GM12878 (cell line): Measurements from ENCODE around the gene ZC3H6. TPM values are rescaled to one million over a fixed set of nuclear protein-coding genes. Genes with fewer than 3 reads are reported as not detected.

ENCODE experiments used
- ATAC-seq: fragments of 200-7000 bp; cut with Tn5 transposase; 3 replicates; pipeline ENCODE4 v1.9.1; 2020; ENCODE audit warnings: mild to moderate bottlenecking, moderate library complexity
- BruUV-seq: library from RNA; stranded (reverse); fragments of 400-500 nt; replicated peaks from 2 replicates; lab custom pipeline; 2021; lab: Mats Ljungman, UMichigan
- CTCF ChIA-PET: fragments of 300-600 bp; sonication (Branson Sonifier 250); formaldehyde crosslinking; extraction: SDS; loops from one replicate; lab custom pipeline; 2021; ENCODE audit warnings: inconsistent platforms; lab: Yijun Ruan, JAX
- POLR2A ChIA-PET: fragments of 350-600 bp; formaldehyde crosslinking; extraction: SDS; loops from one replicate; lab custom pipeline; 2021; ENCODE audit warnings: inconsistent platforms; lab: Charles Lee
- RAD21 ChIA-PET: fragments of 300-600 bp; sonication (Branson Sonifier 250); formaldehyde crosslinking; loops from one replicate; lab custom pipeline; 2023; ENCODE audit warnings: antibody characterized with exemption; ENCODE audit not compliant: unreplicated experiment; lab: Charles Lee
- SMC1A ChIA-PET: fragments of 300-600 bp; sonication (Branson Sonifier 250); formaldehyde crosslinking; loops from one replicate; lab custom pipeline; 2023; ENCODE audit not compliant: unreplicated experiment, uncharacterized antibody; lab: Charles Lee
- DNase-seq: peaks from one replicate; pipeline ENCODE4 v3.0.0-alpha.2; 2011; ENCODE audit warnings: low read depth, low spot score
- FAIRE-seq: peaks from 3 replicates; lab custom pipeline; 2011; peaks lifted over from hg19 to GRCh38; lab: Jason Lieb, UNC
- H2AFZ ChIP-seq: 2 replicates; pipeline ENCODE4 v1.6.0; 2011; ENCODE audit warnings: low read depth, low read length, control low read depth; ENCODE audit not compliant: control insufficient read depth
- H3K27ac ChIP-seq: 2 replicates; pipeline ENCODE4 v1.5.1; 2011; ENCODE audit warnings: control low read depth; ENCODE audit not compliant: control insufficient read depth, insufficient read depth
- H3K27me3 ChIP-seq, 2 experiments: replicated peaks in 1 of 2; 2 replicates each; pipeline versions ENCODE4 v1.6.0 to v1.6.1; 2011; ENCODE audit warnings: low read length in 1 of 2; ENCODE audit not compliant: control insufficient read depth in 2 of 2, insufficient read depth in 2 of 2
- H3K36me3 ChIP-seq, 2 experiments: 2 replicates each; pipeline ENCODE4 v1.5.1; 2011; ENCODE audit warnings: low read length in 1 of 2; ENCODE audit not compliant: control insufficient read depth in 2 of 2, insufficient read depth in 2 of 2
- H3K4me1 ChIP-seq: 2 replicates; pipeline ENCODE4 v1.6.1; 2011; ENCODE audit warnings: mild to moderate bottlenecking, low read length, moderate library complexity, mixed read lengths; ENCODE audit not compliant: control insufficient read depth, insufficient read depth
- H3K4me2 ChIP-seq: 2 replicates; pipeline ENCODE4 v1.6.0; 2011; ENCODE audit warnings: control low read depth; ENCODE audit not compliant: control insufficient read depth, insufficient read depth
- H3K4me3 ChIP-seq: fragments of 200-600 bp; sonication (generic); 2 replicates; pipeline ENCODE4 v1.5.1; 2016
- H3K79me2 ChIP-seq: 2 replicates; pipeline ENCODE4 v1.6.0; 2011; ENCODE audit warnings: low read length; ENCODE audit not compliant: control insufficient read depth, insufficient read depth
- H3K9ac ChIP-seq: 2 replicates; pipeline ENCODE4 v1.8.0; 2011; ENCODE audit warnings: low read length, control low read depth, mixed read lengths; ENCODE audit not compliant: control insufficient read depth, insufficient read depth
- H3K9me3 ChIP-seq: replicated peaks from 3 replicates; pipeline ENCODE4 v1.5.1; 2011; ENCODE audit warnings: mild to moderate bottlenecking, low read length; ENCODE audit not compliant: control insufficient read depth, insufficient read depth
- H4K20me1 ChIP-seq: 2 replicates; pipeline ENCODE4 v1.6.0; 2011; ENCODE audit not compliant: control insufficient read depth, insufficient read depth
- CBFB ChIP-seq: IDR thresholded peaks from 2 replicates; pipeline ENCODE4 v1.6.1; 2016; ENCODE audit warnings: antibody characterized with exemption, low read depth
- CHD1 ChIP-seq: IDR thresholded peaks from 2 replicates; pipeline ENCODE4 v1.6.1; 2012; ENCODE audit warnings: low read depth, low read length, improper control_type of control experiment
- CREM ChIP-seq: IDR thresholded peaks from 2 replicates; pipeline ENCODE4 v1.6.1; 2014; ENCODE audit warnings: antibody characterized with exemption, low read depth
- HDGF ChIP-seq: fragments of 450-650 bp; IDR thresholded peaks from 2 replicates; pipeline ENCODE4 v1.6.1; 2016; ENCODE audit warnings: antibody characterized with exemption
- IKZF1 ChIP-seq: fragments of 450-650 bp; conservative IDR thresholded peaks from 2 replicates; pipeline ENCODE4 v1.6.1; 2017; ENCODE audit warnings: antibody characterized with exemption, mild to moderate bottlenecking
- KDM1A ChIP-seq: fragments of 200-600 bp; sonication (generic); IDR thresholded peaks from 2 replicates; pipeline ENCODE4 v1.6.1; 2016; ENCODE audit warnings: borderline replicate concordance
- KLF5 ChIP-seq: fragments of 450-650 bp; IDR thresholded peaks from 2 replicates; pipeline ENCODE4 v1.6.1; 2014; ENCODE audit warnings: mild to moderate bottlenecking; ENCODE audit not compliant: partially characterized antibody
- RB1 ChIP-seq: fragments of 450-650 bp; formaldehyde crosslinking; IDR thresholded peaks from 2 replicates; pipeline ENCODE4 v1.6.1; 2017; ENCODE audit warnings: mild to moderate bottlenecking, borderline replicate concordance
- TCF3 ChIP-seq: IDR thresholded peaks from 2 replicates; pipeline ENCODE4 v1.6.1; 2012; ENCODE audit warnings: low read depth, mild to moderate bottlenecking, low read length, borderline replicate concordance; ENCODE audit not compliant: insufficient read depth
- WRNIP1 ChIP-seq: IDR thresholded peaks from 2 replicates; pipeline ENCODE4 v1.6.1; 2011; ENCODE audit warnings: low read depth, low read length, improper control_type of control experiment, borderline replicate concordance
- WGBS: methylation state at CpG from one replicate; pipeline ENCODE4 v1.1.6; 2016; ENCODE audit warnings: low lambda C conversion rate; ENCODE audit not compliant: insufficient replicate concordance, insufficient coverage; ENCODE audit errors: missing lambda C conversion rate; 5-methylcytosine and 5-hydroxymethylcytosine counted together
- in situ Hi-C: fragments of 300-500 bp; cut with MboI; formaldehyde crosslinking; loops from 9 replicates; pipeline ENCODE4 v1.14.3; 2018; ENCODE audit warnings: mixed read lengths
- intact Hi-C: fragments of 100-400 bp; cut with micrococcal nuclease; formaldehyde crosslinking; loops from one replicate; pipeline ENCODE4 v1.14.2; 2022; ENCODE audit not compliant: unreplicated experiment
- polyA plus RNA-seq, 11 experiments: library from polyadenylated mRNA; depleted of rRNA in 4 of 11; unstranded in 6 of 11; stranded (reverse) in 5 of 11; fragments of >200 nt; fragmentation: Nextera tagmentation in 4 of 11; fragmentation: Illumina TruSeq in 1 of 11; extraction: Ambion mirVana in 4 of 11; extraction: Trizol in 1 of 11; gene quantifications; 1 replicate in 1 of 11; 2 replicates in 10 of 11; pipeline versions ENCODE4 v1.2.1 to v1.2.3, GENCODE V29; 2011 to 2016; ENCODE audit warnings: inconsistent platforms in 2 of 11, missing spikeins in 2 of 11, low read depth in 1 of 11
- total RNA-seq, 4 experiments: library from RNA; depleted of rRNA in 3 of 4; stranded (reverse); fragments of >200 nt in 3 of 4; fragmentation: Illumina TruSeq in 1 of 4; extraction: Trizol in 1 of 4; gene quantifications; 2 replicates each; pipeline versions ENCODE4 v1.2.1 to v1.2.3, GENCODE V29; 2013 to 2021
- TF ChIP-seq, protein P1 (sequence below): IDR thresholded peaks from 2 replicates; pipeline ENCODE4 v1.6.1; 2012; ENCODE audit warnings: improper control_type of control experiment, low read depth, low read length; ENCODE audit not compliant: insufficient replicate concordance
- TF ChIP-seq, protein P2 (sequence below): fragments of 450-650 bp; IDR thresholded peaks from 2 replicates; pipeline ENCODE4 v1.6.1; 2017; ENCODE audit warnings: antibody characterized with exemption, mild to moderate bottlenecking, moderate library complexity

Gene ZC3H6
- total and polyA plus RNA-seq, 10 of the 15 experiments (the other 5 are each of a cell fraction or from before 2014, with no cell fraction given): 0.53 to 4.7 (median 1.9) TPM

DNA sequence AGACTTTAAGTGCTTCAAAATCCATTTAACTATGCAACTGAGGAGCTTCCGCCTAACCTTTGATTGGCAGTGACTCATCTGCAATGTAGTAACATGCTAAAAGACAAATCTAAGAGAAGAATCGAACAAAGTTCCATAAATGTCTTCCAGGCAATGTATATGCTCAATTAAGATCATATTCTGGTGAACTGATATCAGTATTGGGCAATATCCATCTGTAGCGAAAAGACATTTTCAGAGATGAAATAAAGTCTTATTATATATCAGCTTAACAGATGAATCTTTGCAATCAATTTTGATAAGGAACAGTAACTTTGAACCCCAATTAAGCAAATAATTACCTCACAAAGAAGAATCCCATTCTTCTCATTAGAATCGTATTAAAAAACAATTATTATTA lies 32.2 kb upstream of the ZC3H6 start:
- no peaks in the 10 kb centered on the region; the same call in 1 of the 2 replicates for H3K79me2 ChIP-seq
- intact Hi-C loops (no loop called here), in situ Hi-C loops (no loop called here)
- ChIA-PET CTCF (interaction anchor here (0.9 to 2.0 kb wide), 5 partner anchors 9 to 237 kb away, joined by 3 to 5 read pairs (median 4); no protein-coding TSS in a partner anchor), POLR2A (interaction anchor here (1.2 to 1.4 kb wide), 2 partner anchors 12 to 15 kb away, joined by 3 to 5 read pairs; partner anchors contain the start of gene ZC3H8), SMC1A (interaction anchor here (1.0 to 4.7 kb wide), 3 partner anchors 8 to 16 kb away, joined by 3 to 17 read pairs (median 9); partner anchors contain the start of gene ZC3H8), RAD21 (no interaction called here)
- TF ChIP-seq WRNIP1: no peak
- no peak for TF ChIP-seq RB1
- TF ChIP-seq, protein P1, sequence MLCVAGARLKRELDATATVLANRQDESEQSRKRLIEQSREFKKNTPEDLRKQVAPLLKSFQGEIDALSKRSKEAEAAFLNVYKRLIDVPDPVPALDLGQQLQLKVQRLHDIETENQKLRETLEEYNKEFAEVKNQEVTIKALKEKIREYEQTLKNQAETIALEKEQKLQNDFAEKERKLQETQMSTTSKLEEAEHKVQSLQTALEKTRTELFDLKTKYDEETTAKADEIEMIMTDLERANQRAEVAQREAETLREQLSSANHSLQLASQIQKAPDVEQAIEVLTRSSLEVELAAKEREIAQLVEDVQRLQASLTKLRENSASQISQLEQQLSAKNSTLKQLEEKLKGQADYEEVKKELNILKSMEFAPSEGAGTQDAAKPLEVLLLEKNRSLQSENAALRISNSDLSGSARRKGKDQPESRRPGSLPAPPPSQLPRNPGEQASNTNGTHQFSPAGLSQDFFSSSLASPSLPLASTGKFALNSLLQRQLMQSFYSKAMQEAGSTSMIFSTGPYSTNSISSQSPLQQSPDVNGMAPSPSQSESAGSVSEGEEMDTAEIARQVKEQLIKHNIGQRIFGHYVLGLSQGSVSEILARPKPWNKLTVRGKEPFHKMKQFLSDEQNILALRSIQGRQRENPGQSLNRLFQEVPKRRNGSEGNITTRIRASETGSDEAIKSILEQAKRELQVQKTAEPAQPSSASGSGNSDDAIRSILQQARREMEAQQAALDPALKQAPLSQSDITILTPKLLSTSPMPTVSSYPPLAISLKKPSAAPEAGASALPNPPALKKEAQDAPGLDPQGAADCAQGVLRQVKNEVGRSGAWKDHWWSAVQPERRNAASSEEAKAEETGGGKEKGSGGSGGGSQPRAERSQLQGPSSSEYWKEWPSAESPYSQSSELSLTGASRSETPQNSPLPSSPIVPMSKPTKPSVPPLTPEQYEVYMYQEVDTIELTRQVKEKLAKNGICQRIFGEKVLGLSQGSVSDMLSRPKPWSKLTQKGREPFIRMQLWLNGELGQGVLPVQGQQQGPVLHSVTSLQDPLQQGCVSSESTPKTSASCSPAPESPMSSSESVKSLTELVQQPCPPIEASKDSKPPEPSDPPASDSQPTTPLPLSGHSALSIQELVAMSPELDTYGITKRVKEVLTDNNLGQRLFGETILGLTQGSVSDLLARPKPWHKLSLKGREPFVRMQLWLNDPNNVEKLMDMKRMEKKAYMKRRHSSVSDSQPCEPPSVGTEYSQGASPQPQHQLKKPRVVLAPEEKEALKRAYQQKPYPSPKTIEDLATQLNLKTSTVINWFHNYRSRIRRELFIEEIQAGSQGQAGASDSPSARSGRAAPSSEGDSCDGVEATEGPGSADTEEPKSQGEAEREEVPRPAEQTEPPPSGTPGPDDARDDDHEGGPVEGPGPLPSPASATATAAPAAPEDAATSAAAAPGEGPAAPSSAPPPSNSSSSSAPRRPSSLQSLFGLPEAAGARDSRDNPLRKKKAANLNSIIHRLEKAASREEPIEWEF: no peak
- TF ChIP-seq CREM: no peak
- no peak for TF ChIP-seq CBFB
- TF ChIP-seq KDM1A: no peak
- TF ChIP-seq IKZF1: no peak
- TF ChIP-seq TCF3: no peak
- TF ChIP-seq KLF5: no peak
- TF ChIP-seq, protein P2, sequence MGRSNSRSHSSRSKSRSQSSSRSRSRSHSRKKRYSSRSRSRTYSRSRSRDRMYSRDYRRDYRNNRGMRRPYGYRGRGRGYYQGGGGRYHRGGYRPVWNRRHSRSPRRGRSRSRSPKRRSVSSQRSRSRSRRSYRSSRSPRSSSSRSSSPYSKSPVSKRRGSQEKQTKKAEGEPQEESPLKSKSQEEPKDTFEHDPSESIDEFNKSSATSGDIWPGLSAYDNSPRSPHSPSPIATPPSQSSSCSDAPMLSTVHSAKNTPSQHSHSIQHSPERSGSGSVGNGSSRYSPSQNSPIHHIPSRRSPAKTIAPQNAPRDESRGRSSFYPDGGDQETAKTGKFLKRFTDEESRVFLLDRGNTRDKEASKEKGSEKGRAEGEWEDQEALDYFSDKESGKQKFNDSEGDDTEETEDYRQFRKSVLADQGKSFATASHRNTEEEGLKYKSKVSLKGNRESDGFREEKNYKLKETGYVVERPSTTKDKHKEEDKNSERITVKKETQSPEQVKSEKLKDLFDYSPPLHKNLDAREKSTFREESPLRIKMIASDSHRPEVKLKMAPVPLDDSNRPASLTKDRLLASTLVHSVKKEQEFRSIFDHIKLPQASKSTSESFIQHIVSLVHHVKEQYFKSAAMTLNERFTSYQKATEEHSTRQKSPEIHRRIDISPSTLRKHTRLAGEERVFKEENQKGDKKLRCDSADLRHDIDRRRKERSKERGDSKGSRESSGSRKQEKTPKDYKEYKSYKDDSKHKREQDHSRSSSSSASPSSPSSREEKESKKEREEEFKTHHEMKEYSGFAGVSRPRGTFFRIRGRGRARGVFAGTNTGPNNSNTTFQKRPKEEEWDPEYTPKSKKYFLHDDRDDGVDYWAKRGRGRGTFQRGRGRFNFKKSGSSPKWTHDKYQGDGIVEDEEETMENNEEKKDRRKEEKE: no peak
- no peak for TF ChIP-seq HDGF
- no peak for TF ChIP-seq CHD1
- H3K27me3 ChIP-seq: no peaks in the 10 kb centered on the region
- H2AFZ ChIP-seq: no peak overlapping the region
- FAIRE-seq: no peak
- no TSS peak for BruUV-seq
- peaks cover 1% of the 10 kb centered on the region; the same call in 1 of the 3 replicates for H3K9me3 ChIP-seq
- WGBS: 98% methylated on average over 4 of the region's 4 CpGs
- H3K9ac ChIP-seq: no peak overlapping the region
- H4K20me1 ChIP-seq: no peaks in the 10 kb centered on the region
- H3K27ac ChIP-seq: no peak overlapping the region
- H3K4me2 ChIP-seq: no peak overlapping the region
- H3K36me3 ChIP-seq: peaks cover 0 to 5% of the 10 kb centered on the region in 2 experiments; a peak in 2 of 4 replicates
- DNase-seq: no peak
- H3K4me1 ChIP-seq: no peaks in the 10 kb centered on the region
- ATAC-seq: no peak
- no peak overlapping the region for H3K4me3 ChIP-seq
